Spleen (tissue), 11 donors: ENCODE measurements around the gene PIP5K1B. TPM values are rescaled to one million over a fixed set of nuclear protein-coding genes. Genes with fewer than 3 reads are reported as not detected.

Experiments
- DNase-seq: peaks from one replicate; pipeline ENCODE4 v3.0.0-alpha.2; 2020
- H3K27ac ChIP-seq, 8 donors: fragments of 200-600 bp; sonication (generic) in 7 of 8; 1 replicate in 4 of 8; 2 replicates in 4 of 8; pipeline versions ENCODE4 v1.5.0 to v1.8.0; 2016 to 2021; ENCODE audit warnings: inconsistent platforms in 4 of 8, mild to moderate bottlenecking in 4 of 8, moderate library complexity in 1 of 8
- H3K27me3 ChIP-seq, 7 donors: fragments of 200-600 bp; sonication (generic) in 6 of 7; replicated peaks in 1 of 7; 1 replicate in 4 of 7; 2 replicates in 3 of 7; pipeline versions ENCODE4 v1.5.0 to v1.8.0; 2016 to 2021; ENCODE audit warnings: inconsistent platforms in 3 of 7, mild to moderate bottlenecking in 1 of 7
- H3K36me3 ChIP-seq, 6 donors: fragments of 200-600 bp; sonication (generic) in 5 of 6; 1 replicate in 4 of 6; 2 replicates in 2 of 6; pipeline versions ENCODE4 v1.5.0 to v1.8.0; 2016 to 2021; ENCODE audit warnings: inconsistent platforms in 2 of 6
- H3K4me1 ChIP-seq, 6 donors: fragments of 200-600 bp; sonication (generic) in 5 of 6; 1 replicate in 3 of 6; 2 replicates in 3 of 6; pipeline versions ENCODE4 v1.5.0 to v1.8.0; 2016 to 2021; ENCODE audit warnings: inconsistent platforms in 3 of 6
- H3K4me3 ChIP-seq, 8 donors: fragments of 200-600 bp; sonication (generic) in 7 of 8; 1 replicate in 4 of 8; 2 replicates in 4 of 8; pipeline versions ENCODE4 v1.5.0 to v1.8.0; 2016 to 2021; ENCODE audit warnings: inconsistent platforms in 4 of 8, mild to moderate bottlenecking in 4 of 8, moderate library complexity in 2 of 8
- H3K9me3 ChIP-seq, 8 donors: fragments of 200-600 bp; sonication (generic) in 7 of 8; 1 replicate in 4 of 8; 2 replicates in 4 of 8; pipeline versions ENCODE4 v1.5.0 to v1.8.0; 2016 to 2021; ENCODE audit warnings: inconsistent platforms in 4 of 8
- POLR2A ChIP-seq, 3 donors: fragments of 450-650 bp; IDR thresholded peaks; one replicate each; pipeline ENCODE4 v1.5.1; 2017; ENCODE audit warnings: antibody characterized with exemption in 3 of 3, mild to moderate bottlenecking in 1 of 3
- POLR2AphosphoS5 ChIP-seq, 3 donors: sonication (generic); formaldehyde crosslinking; IDR thresholded peaks; one replicate each; pipeline ENCODE4 v1.5.1; 2017; ENCODE audit warnings: antibody characterized with exemption in 3 of 3
- WGBS, 5 donors: extraction: QIAGEN DNeasy Blood & Tissue Kit in 3 of 5; methylation state at CpG; one replicate each; pipeline versions ENCODE4 v1.1.5 to v1.1.7; 2013 to 2018; 5-methylcytosine and 5-hydroxymethylcytosine counted together
- intact Hi-C: fragments of 100-400 bp; cut with DNase I; formaldehyde crosslinking; loops from one replicate; pipeline ENCODE4 v1.15.0; 2023; ENCODE audit warnings: low total_unique reads
- polyA plus RNA-seq, 3 donors: library from polyadenylated mRNA; stranded (reverse); fragments of 200-250 nt; gene quantifications; one replicate each; pipeline ENCODE4 v1.2.1, GENCODE V29; 2013
- total RNA-seq, 7 donors: library from RNA; depleted of rRNA in 3 of 7; stranded (reverse); fragments of >200 nt in 3 of 7; fragmentation: NEBNext Ultra II Directional in 4 of 7; extraction: Animal tissue kit (Norgen Biotek cat#: 25700) in 4 of 7; gene quantifications; one replicate each; pipeline versions ENCODE4 v1.1.0 to v1.2.1, GENCODE V29; 2016 to 2021
- TF ChIP-seq, protein P1 (sequence below), 11 experiments: fragments of 200-600 bp in 7 of 11; fragments of 450-650 bp in 4 of 11; sonication (generic) in 4 of 11; IDR thresholded peaks in 8 of 11; conservative IDR thresholded peaks in 3 of 11; 1 replicate in 7 of 11; 2 replicates in 4 of 11; pipeline versions ENCODE4 v1.4.0 to v1.8.0; 2016 to 2021; ENCODE audit warnings: antibody characterized with exemption in 11 of 11, inconsistent platforms in 4 of 11, mild to moderate bottlenecking in 1 of 11
- donor health status: healthy with polysubstance abuse.
- donor health status: DM: no; HTN: no; CAD: no; lungs with moderate emphysema.
- donor health status: DM: no; HTN: no; CAD: no.
- donor health status: Bipolar disorder and iron deficiency.
- donor health status: healthy.
- donor health status: DM: no; HTN: no; CAD: no.
- donor health status: DM: yes; HTN: yes; CAD: no.

PIP5K1B gene
- total and polyA plus RNA-seq, 10 donors = 1.5 to 10.3 (median 6.8) TPM

DNA sequence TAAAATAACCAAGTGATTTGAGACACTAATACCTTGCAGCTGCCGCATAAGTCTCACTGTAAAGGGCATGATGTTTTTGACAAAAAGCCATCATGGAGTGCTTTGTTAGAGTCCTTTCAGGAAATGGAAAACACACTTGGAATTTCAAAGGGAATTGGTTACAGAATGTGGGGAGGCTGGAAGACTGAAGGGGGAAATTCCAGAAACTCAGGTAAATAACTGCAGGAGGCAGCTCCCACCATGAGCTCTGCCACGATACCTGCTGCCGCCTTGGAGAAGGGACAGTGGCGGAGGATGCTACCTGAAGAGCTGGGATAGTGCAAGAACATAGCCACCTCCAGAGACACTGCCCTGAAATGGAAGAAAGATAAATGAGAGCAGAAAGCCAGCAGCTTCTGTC, 242.0 kb downstream of the PIP5K1B start:
- H3K9me3 ChIP-seq = no peaks in the 10 kb centered on the region
- DNase-seq = no peak
- H3K4me3 ChIP-seq = no peak overlapping the region
- 89 to 100% (median 97%) methylated on average over 4 of the region's 4 CpGs for WGBS, 5 donors
- H3K27me3 ChIP-seq = no peaks in the 10 kb centered on the region
- TF ChIP-seq POLR2AphosphoS5 (IDR thresholded peaks at IDR 0.05) (no peak), POLR2A (IDR thresholded peaks at IDR 0.05) (no peak)
- TF ChIP-seq, protein P1, sequence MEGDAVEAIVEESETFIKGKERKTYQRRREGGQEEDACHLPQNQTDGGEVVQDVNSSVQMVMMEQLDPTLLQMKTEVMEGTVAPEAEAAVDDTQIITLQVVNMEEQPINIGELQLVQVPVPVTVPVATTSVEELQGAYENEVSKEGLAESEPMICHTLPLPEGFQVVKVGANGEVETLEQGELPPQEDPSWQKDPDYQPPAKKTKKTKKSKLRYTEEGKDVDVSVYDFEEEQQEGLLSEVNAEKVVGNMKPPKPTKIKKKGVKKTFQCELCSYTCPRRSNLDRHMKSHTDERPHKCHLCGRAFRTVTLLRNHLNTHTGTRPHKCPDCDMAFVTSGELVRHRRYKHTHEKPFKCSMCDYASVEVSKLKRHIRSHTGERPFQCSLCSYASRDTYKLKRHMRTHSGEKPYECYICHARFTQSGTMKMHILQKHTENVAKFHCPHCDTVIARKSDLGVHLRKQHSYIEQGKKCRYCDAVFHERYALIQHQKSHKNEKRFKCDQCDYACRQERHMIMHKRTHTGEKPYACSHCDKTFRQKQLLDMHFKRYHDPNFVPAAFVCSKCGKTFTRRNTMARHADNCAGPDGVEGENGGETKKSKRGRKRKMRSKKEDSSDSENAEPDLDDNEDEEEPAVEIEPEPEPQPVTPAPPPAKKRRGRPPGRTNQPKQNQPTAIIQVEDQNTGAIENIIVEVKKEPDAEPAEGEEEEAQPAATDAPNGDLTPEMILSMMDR (IDR thresholded peaks at IDR 0.05 in 8 of 11, conservative IDR thresholded peaks at IDR 0.05 in 3 of 11) = no peak
- no peak overlapping the region for H3K27ac ChIP-seq
- intact Hi-C loops = no loop called here
- H3K36me3 ChIP-seq = peaks cover 0 to 10% (median 0%) of the 10 kb centered on the region in 6 donors
- H3K4me1 ChIP-seq = peaks cover 0 to 10% (median under 1%) of the 10 kb centered on the region in 6 donors

DNA sequence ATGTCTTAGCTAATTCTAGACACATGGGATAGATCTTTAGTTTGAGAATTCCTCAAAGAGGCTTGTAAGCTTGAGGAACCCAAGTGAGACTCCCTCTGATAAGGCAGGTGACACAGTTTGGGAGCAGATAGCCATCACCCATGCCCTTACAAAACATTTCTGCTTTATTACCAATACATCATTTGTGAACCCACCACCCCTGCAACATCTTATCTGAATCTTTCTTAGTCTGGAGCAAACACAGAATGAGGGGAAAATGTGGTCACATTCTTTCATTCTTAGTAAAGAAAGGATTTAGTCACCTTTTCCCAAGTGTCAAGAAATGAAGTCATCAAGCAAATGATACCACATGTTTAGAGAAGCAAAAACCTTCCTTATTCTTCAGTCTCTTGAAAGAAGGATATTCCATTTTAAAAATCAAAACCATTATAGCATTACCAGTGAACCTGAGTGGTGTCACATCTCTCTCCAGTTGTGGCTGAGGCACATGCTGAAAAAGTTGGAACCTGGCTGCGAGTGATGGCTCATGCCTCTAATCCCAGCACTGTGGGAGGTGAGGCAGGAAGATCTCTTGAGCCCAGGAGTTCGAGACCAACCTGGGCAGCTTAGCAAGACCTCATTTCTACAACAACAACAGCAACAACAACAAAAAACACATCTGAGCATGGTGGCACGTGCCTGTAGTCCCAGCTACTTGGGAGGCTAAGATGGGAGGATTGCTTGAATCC, 243.0 kb downstream of the PIP5K1B start:
- 77 to 89% (median 82%) methylated on average over 3 of the region's 3 CpGs for WGBS, 5 donors
- H3K4me1 ChIP-seq = peaks cover 0 to 8% (median 0%) of the 10 kb centered on the region in 6 donors

DNA sequence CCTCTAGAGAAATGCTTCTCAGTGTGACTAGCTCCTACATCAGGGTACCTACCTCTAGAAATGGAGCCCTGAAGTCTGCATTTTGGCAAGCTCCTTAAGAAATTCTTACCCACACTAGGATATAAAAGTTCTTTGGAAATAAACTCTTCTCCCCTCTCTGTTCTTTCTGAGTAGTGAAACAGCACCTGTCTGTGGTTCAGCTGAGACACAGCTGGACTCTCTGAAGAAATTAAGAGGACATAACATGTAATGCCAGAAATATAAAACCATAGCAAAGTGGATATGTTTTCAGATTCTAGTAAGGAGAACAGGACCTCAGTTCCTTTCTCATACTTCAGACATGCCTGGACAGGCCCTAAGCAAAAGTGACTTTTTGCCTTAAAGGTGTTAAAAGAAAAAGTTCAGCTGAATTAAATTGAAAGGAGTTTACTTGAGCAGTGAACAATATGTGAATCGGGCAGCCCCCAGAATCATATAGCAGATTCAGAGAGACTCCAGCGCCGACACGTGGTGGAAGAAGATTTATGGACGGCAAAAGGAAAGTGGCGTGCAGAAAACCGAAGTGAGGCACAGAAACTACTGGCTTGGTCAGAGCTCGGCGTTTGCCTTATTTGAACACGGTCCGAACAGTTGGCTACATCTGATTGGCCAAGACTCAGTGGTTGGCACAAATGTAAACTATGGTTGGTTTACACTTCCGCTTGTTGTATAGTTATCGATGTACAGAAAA, 244.4 kb downstream of the PIP5K1B start:
- Histone ChIP-seq H3K36me3 (peaks cover 0 to 10% (median 0%) of the 10 kb centered on the region in 6 donors), H3K27me3 (no peaks in the 10 kb centered on the region), H3K27ac (no peak overlapping the region), H3K4me1 (peaks cover 0 to 8% (median 0%) of the 10 kb centered on the region in 6 donors), H3K4me3 (no peak overlapping the region), H3K9me3 (no peaks in the 10 kb centered on the region)
- no peak for TF ChIP-seq POLR2A (IDR thresholded peaks at IDR 0.05)
- TF ChIP-seq, protein P1 (IDR thresholded peaks at IDR 0.05 in 8 of 11, conservative IDR thresholded peaks at IDR 0.05 in 3 of 11) = peak in 5 of 11 experiments; percentile 10 to 43 (median 20)
- TF ChIP-seq POLR2AphosphoS5 (IDR thresholded peaks at IDR 0.05) = no peak
- DNase-seq = no peak
- WGBS, 5 donors = 68 to 80% (median 76%) methylated on average over 13 of the region's 13 CpGs
- intact Hi-C loops = no loop called here

More for the DNA sequence above, 243.0 kb downstream of the PIP5K1B start:
- no peak for TF ChIP-seq POLR2A (IDR thresholded peaks at IDR 0.05)
- TF ChIP-seq POLR2AphosphoS5 (IDR thresholded peaks at IDR 0.05) = no peak
- TF ChIP-seq, protein P1 (IDR thresholded peaks at IDR 0.05 in 8 of 11, conservative IDR thresholded peaks at IDR 0.05 in 3 of 11) = no peak
- no peak for DNase-seq
- H3K27ac ChIP-seq = no peak overlapping the region
- intact Hi-C loops = no loop called here
- no peaks in the 10 kb centered on the region for H3K27me3 ChIP-seq
- peaks cover 0 to 10% (median 0%) of the 10 kb centered on the region in 6 donors for H3K36me3 ChIP-seq
- no peak overlapping the region for H3K4me3 ChIP-seq
- no peaks in the 10 kb centered on the region for H3K9me3 ChIP-seq

DNA sequence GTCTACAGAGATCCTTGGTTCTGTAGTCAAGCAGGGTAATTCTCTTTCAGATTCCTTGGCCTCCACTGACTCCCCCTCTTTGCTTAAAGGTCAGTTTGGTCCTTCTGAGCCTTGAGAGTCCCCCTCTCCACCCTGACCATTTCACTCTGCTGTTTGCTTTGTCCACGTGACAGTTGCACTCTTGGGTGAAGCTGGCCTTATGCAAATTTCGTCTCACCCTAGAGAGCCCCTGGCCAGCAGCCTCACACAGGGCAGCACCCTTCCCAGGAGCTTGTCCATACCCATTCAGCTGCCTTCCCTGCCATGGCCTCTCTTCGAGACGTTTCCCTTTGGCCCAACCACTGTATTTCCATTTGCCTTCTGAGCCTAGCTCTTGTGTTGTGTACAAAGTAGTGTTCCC, 245.1 kb downstream of the PIP5K1B start:
- Histone ChIP-seq H3K9me3 (no peaks in the 10 kb centered on the region), H3K4me1 (peaks cover 0 to 15% (median 2%) of the 10 kb centered on the region in 6 donors), H3K36me3 (peaks cover 0 to 10% (median 0%) of the 10 kb centered on the region in 6 donors), H3K4me3 (no peak overlapping the region), H3K27me3 (no peaks in the 10 kb centered on the region), H3K27ac (no peak overlapping the region)
- 82 to 94% (median 92%) methylated on average over 4 of the region's 4 CpGs for WGBS, 5 donors
- no peak for TF ChIP-seq POLR2A (IDR thresholded peaks at IDR 0.05)
- TF ChIP-seq POLR2AphosphoS5 (IDR thresholded peaks at IDR 0.05) = no peak
- TF ChIP-seq, protein P1 (IDR thresholded peaks at IDR 0.05 in 8 of 11, conservative IDR thresholded peaks at IDR 0.05 in 3 of 11) = no peak
- intact Hi-C loops = no loop called here
- DNase-seq = no peak
